ENCODE data around the gene SMURF2.

The SMURF2 gene

GRCh38 chr17:64496348-64496785 is 165.7 kb downstream of the SMURF2 start:
- no peak for TF ChIP-seq CTCF (conservative IDR thresholded peaks at IDR 0.05)
- TF ChIP-seq ZFX (IDR thresholded peaks at IDR 0.05) = no peak
- H3K27ac ChIP-seq = peak overlapping the region; percentile 84

Measured in C4-2B (cell line).